Measurements from ENCODE around the gene DNAH8. TPM values are rescaled to one million over a fixed set of nuclear protein-coding genes. Genes with fewer than 3 reads are reported as not detected.

DNAH8 gene
- total RNA-seq, 1 experiment from 2014 or later = not detected

GRCh38 chr6:38897507-38897906 is 182.4 kb downstream of the DNAH8 start:
- H3K9ac ChIP-seq (ENCODE audit: low read length) = no peak overlapping the region
- no peak overlapping the region for H3K4me3 ChIP-seq (replicated peaks in 1 of 2; ENCODE audit: low read depth in 1 of 2, low read length in 2 of 2)
- TF ChIP-seq EZH2 (IDR thresholded peaks at IDR 0.05) (no peak), ATF3 (IDR thresholded peaks at IDR 0.05) (no peak), TCF7L2 (IDR thresholded peaks at IDR 0.05; ENCODE audit: borderline replicate concordance, extremely low read depth, insufficient read depth, insufficient read length) (no peak), CTCF (IDR thresholded peaks at IDR 0.05 in 2 of 3, conservative IDR thresholded peaks at IDR 0.05 in 1 of 3; ENCODE audit: borderline replicate concordance in 1 of 3, insufficient read depth in 1 of 3, low read depth in 2 of 3, low read length in 2 of 3) (no peak), RAD21 (IDR thresholded peaks at IDR 0.05; ENCODE audit: low read depth) (no peak), JUND (IDR thresholded peaks at IDR 0.05) (no peak), SRF (IDR thresholded peaks at IDR 0.05; ENCODE audit: low read depth) (no peak), EGR1 (IDR thresholded peaks at IDR 0.05; ENCODE audit: low read depth) (no peak), POLR2A (IDR thresholded peaks at IDR 0.05; ENCODE audit: borderline replicate concordance, extremely low read depth, insufficient read depth, insufficient read length) (no peak), SIN3A (IDR thresholded peaks at IDR 0.05; ENCODE audit: low read depth) (no peak), REST (IDR thresholded peaks at IDR 0.05; ENCODE audit: low read depth) (no peak), SP1 (IDR thresholded peaks at IDR 0.05; ENCODE audit: low read depth) (no peak), CBX3 (IDR thresholded peaks at IDR 0.05; ENCODE audit: low read depth) (no peak)
- H3K79me2 ChIP-seq (ENCODE audit: insufficient read depth, low read length) = no peaks in the 10 kb centered on the region
- DNase-seq (ENCODE audit: low read depth, low spot score) = no peak
- no peaks in the 10 kb centered on the region for H3K4me1 ChIP-seq (ENCODE audit: control insufficient read depth in 1 of 2, insufficient read depth in 2 of 2, low read length in 2 of 2)
- POLR2A ChIA-PET = no interaction called here
- no peak overlapping the region for H3K27ac ChIP-seq (ENCODE audit: low read depth, low read length)
- no peaks in the 10 kb centered on the region for H4K20me1 ChIP-seq (ENCODE audit: insufficient read depth)
- intact Hi-C loops (cut with micrococcal nuclease) = no loop called here
- peak; percentile 69 for ATAC-seq
- no peak overlapping the region for H3K4me2 ChIP-seq (ENCODE audit: low read length)
- no peaks in the 10 kb centered on the region for H3K9me3 ChIP-seq (ENCODE audit: control insufficient read depth in 1 of 2, insufficient read depth in 1 of 2, low read depth in 1 of 2, low read length in 2 of 2)
- RAD21 ChIA-PET (ENCODE audit: low non-redundant PET in 1 of 2, low total read pairs in 2 of 2, uncharacterized antibody in 2 of 2, unreplicated experiment in 2 of 2) = no interaction called here
- H2AFZ ChIP-seq (ENCODE audit: low read depth, low read length, poor library complexity, severe bottlenecking) = no peak overlapping the region
- H3K36me3 ChIP-seq (ENCODE audit: control insufficient read depth in 1 of 2, insufficient read depth in 2 of 2, low read length in 2 of 2) = no peaks in the 10 kb centered on the region
- no peaks in the 10 kb centered on the region for H3K9me2 ChIP-seq (ENCODE audit: insufficient read depth)
- BruUV-seq (replicated peaks) = no TSS peak
- H3K27me3 ChIP-seq (ENCODE audit: insufficient read depth, low read length) = peaks cover 34% of the 10 kb centered on the region
- CTCF ChIA-PET = interaction anchor here (1.2 kb wide), 1 partner anchor 25 kb away, joined by 3 read pairs; no protein-coding TSS in a partner anchor
